Renal cortex interstitium (tissue), 11 donors: ENCODE data around the gene MLH1. TPM values are rescaled to one million over a fixed set of nuclear protein-coding genes. Genes with fewer than 3 reads are reported as not detected.
"Not testable (repeated sequence)": the region's sequence is repeated elsewhere in the genome, so short reads cannot be mapped to it uniquely, and the experiment has no call there.

Source experiments
- DNase-seq, 11 donors: peaks; one replicate each; pipeline ENCODE4 v3.0.0-alpha.2; 2013; ENCODE audit warnings: low read depth in 9 of 11, low spot score in 4 of 11; ENCODE audit errors: extremely low read depth in 1 of 11
- polyA plus RNA-seq, 3 donors: library from polyadenylated mRNA; unstranded; fragments of 120-200 nt; gene quantifications; one replicate each; pipeline ENCODE4 v1.2.1, GENCODE V29; 2013; ENCODE audit not compliant: insufficient read length in 3 of 3

MLH1 gene
- polyA plus RNA-seq, 3 donors = 50.2 to 54.6 (median 50.9) TPM

GRCh38 chr3:37025561-37026335 is 32.4 kb downstream of the MLH1 start:
- DNase-seq = no peak

- no peak for DNase-seq
Observed at GRCh38 chr3:37026851-37027250, 33.5 kb downstream of the MLH1 start.

- no peak for DNase-seq
Observed at GRCh38 chr3:37028329-37028728, 35.0 kb downstream of the MLH1 start.

- DNase-seq = no peak
Observed at GRCh38 chr3:37029111-37029510, 35.8 kb downstream of the MLH1 start.

GRCh38 chr3:37029516-37030163 is 36.3 kb downstream of the MLH1 start:
- no peak for DNase-seq

GRCh38 chr3:37030588-37030987 is 37.3 kb downstream of the MLH1 start:
- no peak for DNase-seq

- no peak for DNase-seq
Observed at GRCh38 chr3:37031096-37031682, 37.9 kb downstream of the MLH1 start.

GRCh38 chr3:37032961-37033360 is 39.6 kb downstream of the MLH1 start:
- DNase-seq = no peak

- no peak for DNase-seq
Observed at GRCh38 chr3:37037352-37037751, 44.0 kb downstream of the MLH1 start.

GRCh38 chr3:37039161-37039846 is 46.0 kb downstream of the MLH1 start:
- no peak for DNase-seq

- DNase-seq = no peak
Observed at GRCh38 chr3:37040231-37040630, 46.9 kb downstream of the MLH1 start.

GRCh38 chr3:37041546-37042195 is 48.4 kb downstream of the MLH1 start:
- no peak for DNase-seq

- not testable (repeated sequence) for DNase-seq
Observed at GRCh38 chr3:37042712-37043111, 49.4 kb downstream of the MLH1 start.

- no peak for DNase-seq
Observed at GRCh38 chr3:37050282-37050681, 57.0 kb downstream of the MLH1 start.

GRCh38 chr3:37052860-37053259 is 59.5 kb downstream of the MLH1 start:
- no peak for DNase-seq

GRCh38 chr3:37053337-37053736 is 60.0 kb downstream of the MLH1 start:
- DNase-seq = no peak

- no peak for DNase-seq
Observed at GRCh38 chr3:37053753-37054152, 60.4 kb downstream of the MLH1 start.

- no peak for DNase-seq
Observed at GRCh38 chr3:37054370-37054769, 61.1 kb downstream of the MLH1 start.

GRCh38 chr3:37055077-37055476 is 61.8 kb downstream of the MLH1 start:
- DNase-seq = not testable (repeated sequence)
